Activated CD4-positive, alpha-beta T cell treated with anti-CD3 and anti-CD28 coated beads, Interleukin-2, amount 50 U/mL, for 1 hour (primary cell): ENCODE data around the gene FRMD7.
"Not testable (repeated sequence)": the region's sequence is repeated elsewhere in the genome, so short reads cannot be mapped to it uniquely, and the experiment has no call there.

Experiments used
- DNase-seq: peaks from one replicate; pipeline ENCODE4 v3.0.0-alpha.2; 2020

The FRMD7 gene

GRCh38 chrX:132127743-132128142 lies at the start of gene FRMD7:
TSS of gene FRMD7 (minus strand) at chrX:132128020. CDS start at chrX:132127844, 176 bp downstream.
- no peak for DNase-seq

GRCh38 chrX:132173647-132174046 lies 45.8 kb upstream of the FRMD7 start:
- no peak for DNase-seq

GRCh38 chrX:132171881-132172280 lies 44.1 kb upstream of the FRMD7 start:
- DNase-seq = no peak

GRCh38 chrX:132171478-132171877 lies 43.7 kb upstream of the FRMD7 start:
- no peak for DNase-seq

GRCh38 chrX:132169554-132169953 lies 41.7 kb upstream of the FRMD7 start:
- DNase-seq = no peak

- no peak for DNase-seq
These were observed 37.8 kb upstream of the FRMD7 start for GRCh38 chrX:132165651-132166050.

- DNase-seq = no peak
These were observed 37.2 kb upstream of the FRMD7 start for GRCh38 chrX:132165005-132165404.

- DNase-seq = not testable (repeated sequence)
These were observed 35.3 kb upstream of the FRMD7 start for GRCh38 chrX:132163094-132163493.

GRCh38 chrX:132153166-132153565 lies 25.3 kb upstream of the FRMD7 start:
- no peak for DNase-seq

GRCh38 chrX:132146456-132146855 lies 18.6 kb upstream of the FRMD7 start:
- no peak for DNase-seq

GRCh38 chrX:132144061-132144460 lies 16.2 kb upstream of the FRMD7 start:
- no peak for DNase-seq

- DNase-seq = no peak
These were observed 1.9 kb downstream of the FRMD7 start for GRCh38 chrX:132125906-132126305.

- DNase-seq = no peak
These were observed 6.9 kb downstream of the FRMD7 start for GRCh38 chrX:132120913-132121312.

GRCh38 chrX:132119821-132120515 lies 7.9 kb downstream of the FRMD7 start:
- no peak for DNase-seq

GRCh38 chrX:132119283-132119682 lies 8.5 kb downstream of the FRMD7 start:
- DNase-seq = no peak

- no peak for DNase-seq
These were observed 9.5 kb downstream of the FRMD7 start for GRCh38 chrX:132118358-132118757.

- DNase-seq = no peak
These were observed 12.0 kb downstream of the FRMD7 start for GRCh38 chrX:132115792-132116191.

- no peak for DNase-seq
These were observed 13.2 kb downstream of the FRMD7 start for GRCh38 chrX:132114607-132115006.

GRCh38 chrX:132107291-132107690 lies 20.5 kb downstream of the FRMD7 start:
- DNase-seq = no peak

- DNase-seq = no peak
These were observed 26.0 kb downstream of the FRMD7 start for GRCh38 chrX:132101799-132102198.

- DNase-seq = no peak
These were observed 26.6 kb downstream of the FRMD7 start for GRCh38 chrX:132101206-132101605.

- not testable (repeated sequence) for DNase-seq
These were observed 29.1 kb downstream of the FRMD7 start for GRCh38 chrX:132098704-132099103.

- no peak for DNase-seq
These were observed 33.7 kb downstream of the FRMD7 start for GRCh38 chrX:132094164-132094563.

- no peak for DNase-seq
These were observed 34.5 kb downstream of the FRMD7 start for GRCh38 chrX:132093239-132093860.
